ENCODE measurements around the gene KIF2C.

KIF2C gene

GRCh38 chr1:44783697-44784093 is 44.1 kb downstream of the KIF2C start:
- H3K4me3 ChIP-seq = peak overlapping the region; percentile 55 to 61
- H3K36me3 ChIP-seq = peaks cover 3 to 28% (median 28%) of the 10 kb centered on the region in 3 donors
- H3K9me3 ChIP-seq = no peaks in the 10 kb centered on the region
- no peak for TF ChIP-seq CTCF (IDR thresholded peaks at IDR 0.05)
- peaks cover 0 to 34% (median 26%) of the 10 kb centered on the region in 4 donors for H3K4me1 ChIP-seq
- no peak for DNase-seq
- intact Hi-C loops (cut with DNase I; ENCODE audit: low total_unique reads) = loop anchor here (10.0 kb wide), 1 partner anchor 521 kb away; no protein-coding TSS in a partner anchor
- no peaks in the 10 kb centered on the region for H3K27me3 ChIP-seq
- peak overlapping the region; percentile 60 to 71 for H3K27ac ChIP-seq

- H3K4me3 ChIP-seq = peak overlapping the region; percentile 55 to 61
- no peak for DNase-seq
- TF ChIP-seq CTCF (IDR thresholded peaks at IDR 0.05) = no peak
- no peaks in the 10 kb centered on the region for H3K9me3 ChIP-seq
- peaks cover 0 to 34% (median 26%) of the 10 kb centered on the region in 4 donors for H3K4me1 ChIP-seq
- intact Hi-C loops (cut with DNase I; ENCODE audit: low total_unique reads) = loop anchor here (5.0 to 10.0 kb wide), 2 partner anchors 228 to 520 kb away; partner anchors contain the start of genes HECTD3 and UROD
- H3K27me3 ChIP-seq = no peaks in the 10 kb centered on the region
- peak overlapping the region; percentile 60 to 71 for H3K27ac ChIP-seq
- peaks cover 0 to 22% (median 21%) of the 10 kb centered on the region in 3 donors for H3K36me3 ChIP-seq
Measured at GRCh38 chr1:44784094-44785028, 44.7 kb downstream of the KIF2C start.

- H3K36me3 ChIP-seq = peaks cover 0 to 15% (median 15%) of the 10 kb centered on the region in 3 donors
- peak overlapping the region; percentile 60 to 71 for H3K27ac ChIP-seq
- peaks cover 0 to 34% (median 26%) of the 10 kb centered on the region in 4 donors for H3K4me1 ChIP-seq
- no peak for DNase-seq
- H3K4me3 ChIP-seq = no peak overlapping the region
- TF ChIP-seq CTCF (IDR thresholded peaks at IDR 0.05) = no peak
- no peaks in the 10 kb centered on the region for H3K27me3 ChIP-seq
- intact Hi-C loops (cut with DNase I; ENCODE audit: low total_unique reads) = loop anchor here (5.0 to 10.0 kb wide), 2 partner anchors 227 to 520 kb away; partner anchors contain the start of genes HECTD3 and UROD
- H3K9me3 ChIP-seq = no peaks in the 10 kb centered on the region
Measured at GRCh38 chr1:44785029-44785380, 45.4 kb downstream of the KIF2C start.

- no peaks in the 10 kb centered on the region for H3K9me3 ChIP-seq
- H3K4me3 ChIP-seq = peak overlapping the region; percentile 54 to 70
- DNase-seq = no peak
- H3K27me3 ChIP-seq = no peaks in the 10 kb centered on the region
- H3K27ac ChIP-seq = peak overlapping the region; percentile 79 to 80
- peaks cover 0 to 34% (median 26%) of the 10 kb centered on the region in 4 donors for H3K4me1 ChIP-seq
- TF ChIP-seq CTCF (IDR thresholded peaks at IDR 0.05) = no peak
- intact Hi-C loops (cut with DNase I; ENCODE audit: low total_unique reads) = loop anchor here (5.0 to 10.0 kb wide), 2 partner anchors 227 to 519 kb away; partner anchors contain the start of genes HECTD3 and UROD
- H3K36me3 ChIP-seq = peaks cover 0 to 10% (median 9%) of the 10 kb centered on the region in 3 donors
Measured at GRCh38 chr1:44785501-44786137, 46.0 kb downstream of the KIF2C start.

GRCh38 chr1:44786138-44786840 is 46.7 kb downstream of the KIF2C start:
- TF ChIP-seq CTCF (IDR thresholded peaks at IDR 0.05) = peak; percentile 98 to 99
- Histone ChIP-seq H3K36me3 (peaks cover 0 to 4% (median 2%) of the 10 kb centered on the region in 3 donors), H3K4me3 (peak overlapping the region; percentile 54 to 70), H3K4me1 (peaks cover 0 to 34% (median 26%) of the 10 kb centered on the region in 4 donors), H3K27ac (peak overlapping the region; percentile 79 to 80), H3K9me3 (no peaks in the 10 kb centered on the region), H3K27me3 (no peaks in the 10 kb centered on the region)
- peak in 1 of 2 donors; percentile 83 for DNase-seq
- intact Hi-C loops (cut with DNase I; ENCODE audit: low total_unique reads) = loop anchor here (5.0 to 10.0 kb wide), 2 partner anchors 226 to 519 kb away; partner anchors contain the start of genes HECTD3 and UROD
